K562 (cell line): ENCODE data around the gene SMYD1. TPM values are rescaled to one million over a fixed set of nuclear protein-coding genes. Genes with fewer than 3 reads are reported as not detected.
A peak's percentile ranks its signal among the peaks of the same experiment; 100 is the strongest.

Source experiments
- ATAC-seq: fragments of 200-7000 bp; cut with Tn5 transposase; 3 replicates; pipeline ENCODE4 v1.9.1; 2020; ENCODE audit warnings: moderate library complexity
- BruUV-seq: library from RNA; stranded (reverse); fragments of 400-500 nt; replicated peaks from 2 replicates; lab custom pipeline; 2021; lab: Mats Ljungman, UMichigan
- CTCF ChIA-PET: fragments of 300-600 bp; formaldehyde crosslinking; extraction: SDS; loops from one replicate; lab custom pipeline; 2021; ENCODE audit warnings: low intra/inter-chr PET ratio; lab: Yijun Ruan, JAX
- POLR2A ChIA-PET: fragments of 300-600, 350-650 bp; sonication (Branson Sonifier 250); formaldehyde crosslinking; extraction: SDS; loops from one replicate; lab custom pipeline; 2021; ENCODE audit warnings: antibody characterized with exemption, inconsistent platforms; lab: Yijun Ruan, JAX
- DNase-seq, 4 experiments: peaks; one replicate each; pipeline versions ENCODE4 v3.0.0 to v3.0.0-alpha.2; 2011 to 2018; ENCODE audit warnings: low spot score in 3 of 4, mixed read lengths in 3 of 4; ENCODE audit errors: extremely low read depth in 1 of 4
- FAIRE-seq: peaks from 2 replicates; lab custom pipeline; 2011; peaks lifted over from hg19 to GRCh38; lab: Jason Lieb, UNC
- H2AFZ ChIP-seq: 2 replicates; pipeline ENCODE4 v1.6.0; 2011; ENCODE audit warnings: low read depth, low read length, control low read depth, inconsistent platforms
- H3K27ac ChIP-seq: fragments of 200-600 bp; 3 replicates; pipeline ENCODE4 v1.8.0; 2011; ENCODE audit warnings: low read depth, mild to moderate bottlenecking, control low read depth, inconsistent platforms, low read length, moderate library complexity, mixed read lengths; ENCODE audit errors: extremely low read depth
- H3K27me3 ChIP-seq, 2 experiments: fragments of 300-600 bp in 1 of 2; 2 replicates in 1 of 2; 3 replicates in 1 of 2; pipeline versions ENCODE4 v1.6.0 to v1.8.0; 2011; ENCODE audit warnings: inconsistent platforms in 2 of 2, low read length in 2 of 2, mild to moderate bottlenecking in 1 of 2, mixed read lengths in 1 of 2, moderate library complexity in 1 of 2; ENCODE audit not compliant: control insufficient read depth in 2 of 2, insufficient read depth in 2 of 2
- H3K36me3 ChIP-seq: fragments of 300-600 bp; 3 replicates; pipeline ENCODE4 v1.8.0; 2011; ENCODE audit warnings: mild to moderate bottlenecking, low read length, inconsistent platforms; ENCODE audit not compliant: control insufficient read depth, insufficient read depth
- H3K4me1 ChIP-seq, 2 experiments: fragments of 200-600 bp in 1 of 2; replicated peaks in 1 of 2; 2 replicates in 1 of 2; 3 replicates in 1 of 2; pipeline versions ENCODE4 v1.5.1 to v1.8.0; 2011; ENCODE audit warnings: inconsistent platforms in 2 of 2, low read length in 2 of 2, mild to moderate bottlenecking in 1 of 2, mixed read lengths in 1 of 2, moderate library complexity in 1 of 2; ENCODE audit not compliant: control insufficient read depth in 2 of 2, insufficient read depth in 2 of 2
- H3K4me2 ChIP-seq: 2 replicates; pipeline ENCODE4 v1.6.1; 2011; ENCODE audit warnings: low read length, control low read depth, inconsistent platforms, mixed read lengths; ENCODE audit not compliant: insufficient read depth
- H3K4me3 ChIP-seq: fragments of 200-600 bp; sonication (generic), shearing (Covaris generic); 2 replicates; pipeline ENCODE4 v1.5.1; 2016; ENCODE audit warnings: control low read depth, inconsistent platforms
- H3K79me2 ChIP-seq: fragments of 200-600 bp; 3 replicates; pipeline ENCODE4 v1.8.0; 2011; ENCODE audit warnings: low read length, inconsistent platforms; ENCODE audit not compliant: control insufficient read depth, insufficient read depth
- H3K9ac ChIP-seq, 2 experiments: 2 replicates each; pipeline versions ENCODE4 v1.6.0 to v1.6.1; 2011; ENCODE audit warnings: low read depth in 2 of 2, low read length in 2 of 2, control low read depth in 1 of 2, inconsistent platforms in 1 of 2, mild to moderate bottlenecking in 1 of 2, mixed read lengths in 1 of 2; ENCODE audit not compliant: insufficient read depth in 1 of 2
- H3K9me1 ChIP-seq: one replicate; pipeline ENCODE4 v1.6.0; 2011; ENCODE audit warnings: inconsistent platforms, mild to moderate bottlenecking, low read length, moderate library complexity; ENCODE audit not compliant: control insufficient read depth, insufficient read depth
- H3K9me3 ChIP-seq: replicated peaks from 2 replicates; pipeline ENCODE4 v1.5.1; 2011; ENCODE audit warnings: low read depth, low read length, inconsistent platforms; ENCODE audit not compliant: control insufficient read depth, insufficient read depth
- H4K20me1 ChIP-seq: replicated peaks from 2 replicates; pipeline ENCODE4 v1.6.1; 2011; ENCODE audit warnings: low read length, inconsistent platforms, mixed read lengths; ENCODE audit not compliant: control insufficient read depth, insufficient read depth
- BCL6 ChIP-seq: fragments of 250-450 bp; sonication (Bioruptor Pico); IDR thresholded peaks from 2 replicates; pipeline ENCODE4 v1.4.0; 2020
- CEBPB ChIP-seq: fragments of 450-650 bp; IDR thresholded peaks from 2 replicates; pipeline ENCODE4 v1.6.1; 2016; ENCODE audit warnings: missing genetic modification characterization, missing compliant biosample characterization
- CEBPG ChIP-seq, 3 experiments: fragments of 200-800 bp in 1 of 3; sonication (Bioruptor generic) in 1 of 3; sonication (generic) in 1 of 3; formaldehyde crosslinking in 1 of 3; IDR thresholded peaks in 2 of 3; conservative IDR thresholded peaks in 1 of 3; 2 replicates each; pipeline versions ENCODE4 v1.6.1 to v1.8.0; 2016 to 2022; ENCODE audit warnings: missing compliant biosample characterization in 2 of 3, missing genetic modification characterization in 2 of 3, mild to moderate bottlenecking in 1 of 3, missing genetic modification reagents in 1 of 3
- IFI16 ChIP-seq: fragments of 250-450 bp; sonication (Bioruptor Pico); IDR thresholded peaks from 2 replicates; pipeline ENCODE4 v2.1.2; 2022; ENCODE audit warnings: mild to moderate bottlenecking, inconsistent platforms
- KLF10 ChIP-seq: fragments of 250-450 bp; sonication (Bioruptor Pico); IDR thresholded peaks from 2 replicates; pipeline ENCODE4 v1.6.1; 2021; ENCODE audit warnings: matching md5 sums
- MCM3 ChIP-seq: fragments of 450-650 bp; IDR thresholded peaks from 2 replicates; pipeline ENCODE4 v1.6.1; 2016
- MEIS2 ChIP-seq: fragments of 450-650 bp; IDR thresholded peaks from 2 replicates; pipeline ENCODE4 v1.6.1; 2014; ENCODE audit warnings: mild to moderate bottlenecking; ENCODE audit not compliant: partially characterized antibody
- RFX1 ChIP-seq: fragments of 450-650 bp; IDR thresholded peaks from 2 replicates; pipeline ENCODE4 v1.6.1; 2016; ENCODE audit warnings: mild to moderate bottlenecking, moderate library complexity
- RFX7 ChIP-seq: fragments of 250-450 bp; sonication (Bioruptor Pico); IDR thresholded peaks from 2 replicates; pipeline ENCODE4 v1.5.1; 2021; ENCODE audit warnings: mild to moderate bottlenecking
- TGIF2 ChIP-seq: sonication (generic); formaldehyde crosslinking; IDR thresholded peaks from 2 replicates; pipeline ENCODE4 v1.8.1; 2022; ENCODE audit warnings: mild to moderate bottlenecking, missing genetic modification reagents, moderate library complexity
- THRAP3 ChIP-seq: fragments of 450-650 bp; IDR thresholded peaks from 2 replicates; pipeline ENCODE4 v1.6.1; 2016; ENCODE audit warnings: mild to moderate bottlenecking, inconsistent platforms, borderline replicate concordance
- ZBTB1 ChIP-seq: sonication (generic); formaldehyde crosslinking; IDR thresholded peaks from 2 replicates; pipeline ENCODE4 v1.8.1; 2023; ENCODE audit warnings: missing genetic modification reagents, low read depth, mild to moderate bottlenecking, borderline replicate concordance
- WGBS: fragments of 100-300 bp; shearing (Covaris generic); methylation state at CpG from one replicate; pipeline ENCODE4 v1.1.6; 2016; ENCODE audit warnings: low coverage, mixed read lengths; ENCODE audit not compliant: insufficient coverage; ENCODE audit errors: missing lambda C conversion rate; 5-methylcytosine and 5-hydroxymethylcytosine counted together
- in situ Hi-C: fragments of 300-500 bp; cut with MboI; formaldehyde crosslinking; loops from 4 replicates; pipeline ENCODE4 v1.15.0; 2018; ENCODE audit warnings: inconsistent platforms, mixed read lengths
- intact Hi-C: fragments of 100-400 bp; cut with micrococcal nuclease; formaldehyde crosslinking; loops from 2 replicates; pipeline ENCODE4 v1.14.2; 2022
- polyA plus RNA-seq, 8 experiments: library from polyadenylated mRNA; depleted of rRNA in 4 of 8; stranded (reverse) in 5 of 8; unstranded in 3 of 8; fragments of >200 nt; fragmentation: Nextera tagmentation in 2 of 8; fragmentation: Illumina TruSeq in 1 of 8; extraction: Ambion mirVana in 2 of 8; extraction: Trizol in 1 of 8; gene quantifications; 2 replicates each; pipeline versions ENCODE4 v1.2.1 to v1.2.3, GENCODE V29; 2011 to 2014; ENCODE audit warnings: inconsistent platforms in 1 of 8, missing spikeins in 1 of 8
- total RNA-seq, 7 experiments: library from RNA; depleted of rRNA in 6 of 7; stranded (reverse); fragments of >200 nt in 6 of 7; fragmentation: Illumina TruSeq in 2 of 7; extraction: Trizol in 2 of 7; gene quantifications; 2 replicates each; pipeline versions ENCODE4 v1.2.1 to v1.2.3, GENCODE V29; 2011 to 2021; ENCODE audit warnings: low replicate concordance in 1 of 7
- TF ChIP-seq, protein P1 (sequence below): sonication (generic); formaldehyde crosslinking; IDR thresholded peaks from 2 replicates; pipeline ENCODE4 v1.8.1; 2023; ENCODE audit warnings: mild to moderate bottlenecking, missing genetic modification reagents
- TF ChIP-seq, protein P2 (sequence below): fragments of 450-650 bp; IDR thresholded peaks from 2 replicates; pipeline ENCODE4 v1.6.1; 2016; ENCODE audit warnings: antibody characterized with exemption

SMYD1 gene
- total and polyA plus RNA-seq, 9 of the 15 experiments (the other 6 are each of a cell fraction or from before 2014, with no cell fraction given): not detected

DNA sequence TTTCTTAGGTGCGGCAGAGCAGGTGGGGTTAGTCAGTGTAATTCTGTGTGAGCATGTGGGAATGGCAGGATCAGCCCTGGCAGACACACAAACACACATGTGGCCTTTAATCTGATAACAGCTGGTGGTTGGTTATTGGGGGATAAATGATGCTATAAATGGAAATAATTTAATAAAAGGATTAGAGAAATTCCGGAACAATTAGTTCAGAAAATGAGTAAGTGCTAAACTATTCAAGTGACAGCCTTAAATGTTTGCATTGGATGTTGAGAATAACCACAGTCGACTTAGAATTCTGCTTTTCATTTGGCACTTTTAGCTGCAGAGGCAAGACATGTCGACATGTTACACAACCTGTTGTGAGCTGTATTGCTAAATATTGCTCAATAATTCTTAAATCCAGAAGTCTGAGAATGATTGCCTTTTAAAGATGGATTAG lies 7.2 kb downstream of the SMYD1 start:
- CTCF ChIA-PET: interaction anchor here (0.7 kb wide), 1 partner anchor 806 kb away, joined by 8 read pairs; no protein-coding TSS in a partner anchor
- intact Hi-C loops (no loop called here), in situ Hi-C loops (no loop called here)
- Histone ChIP-seq H3K27ac (no peak overlapping the region), H3K36me3 (no peaks in the 10 kb centered on the region), H3K9ac (no peak overlapping the region), H3K4me3 (no peak overlapping the region), H3K27me3 (0 out of 5 replicates have a peak, but pooled peaks cover 0 to 4% of the 10 kb centered on the region in 2 experiments), H3K4me2 (no peak overlapping the region), H3K4me1 (peaks cover 0 to 3% of the 10 kb centered on the region in 2 experiments; a peak in 2 of 5 replicates), H3K9me3 (no peaks in the 10 kb centered on the region), H3K79me2 (no peaks in the 10 kb centered on the region), H4K20me1 (no peaks in the 10 kb centered on the region), H3K9me1 (no peaks in the 10 kb centered on the region), H2AFZ (no peak overlapping the region)
- no TSS peak for BruUV-seq
- DNase-seq (no peak), FAIRE-seq (no peak), ATAC-seq (no peak)
- TF ChIP-seq KLF10 (CRISPR knock-in tag) (no peak), THRAP3 (no peak), CEBPG (CRISPR knock-in tag; IDR thresholded peaks at IDR 0.05) (no peak), CEBPG (tag; conservative IDR thresholded peaks at IDR 0.05 in 1 of 2, IDR thresholded peaks at IDR 0.05 in 1 of 2) (peak; percentile 59 to 79; a peak in 3 of 4 replicates), CEBPB (peak; percentile 80)
- 20% methylated on average over 4 of the region's 4 CpGs for WGBS
- POLR2A ChIA-PET: interaction anchor here (0.8 to 1.3 kb wide), 2 partner anchors 13 to 15 kb away, joined by 3 to 4 read pairs; no protein-coding TSS in a partner anchor

DNA sequence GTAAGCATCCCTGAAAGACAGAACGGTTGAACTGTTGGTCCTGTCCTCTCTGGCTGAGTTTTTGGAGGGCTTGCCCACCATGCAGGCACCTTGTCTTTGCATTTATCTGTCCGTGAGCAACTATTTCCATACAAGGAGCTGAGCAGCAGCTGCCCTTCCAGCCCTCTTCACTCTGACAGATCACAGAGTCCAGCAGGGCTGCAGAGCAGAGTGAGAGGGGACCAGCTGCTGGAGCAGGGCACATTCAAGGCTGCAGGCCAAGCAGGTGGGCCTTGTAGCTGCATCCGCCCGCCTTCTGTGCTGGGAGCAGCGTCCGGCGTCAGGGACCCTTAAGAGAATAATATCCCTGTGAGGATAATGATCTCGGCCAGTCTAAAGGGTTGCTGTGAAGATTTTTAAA lies 9.5 kb downstream of the SMYD1 start:
- BruUV-seq: no TSS peak
- in situ Hi-C loops: no loop called here
- Histone ChIP-seq H3K4me3 (no peak overlapping the region), H3K9me1 (no peaks in the 10 kb centered on the region), H3K36me3 (no peaks in the 10 kb centered on the region), H3K9me3 (no peaks in the 10 kb centered on the region), H2AFZ (peak overlapping the region; percentile 14; the same call in 1 of the 2 replicates), H3K4me1 (peaks cover 0 to 3% of the 10 kb centered on the region in 2 experiments; a peak in 2 of 5 replicates), H3K4me2 (no peak overlapping the region), H3K27ac (no peak overlapping the region), H3K27me3 (peaks cover 0 to 6% of the 10 kb centered on the region in 2 experiments; a peak in 1 of 5 replicates), H3K79me2 (no peaks in the 10 kb centered on the region), H3K9ac (peak overlapping the region in 1 of 2 experiments; percentile 26; a peak in 1 of 4 replicates), H4K20me1 (no peaks in the 10 kb centered on the region)
- ATAC-seq (no peak), FAIRE-seq (no peak), DNase-seq (no peak)
- ChIA-PET POLR2A (no interaction called here), CTCF (no interaction called here)
- intact Hi-C loops: no loop called here
- WGBS: 33% methylated on average over 8 of the region's 8 CpGs
- TF ChIP-seq MEIS2 (no peak), BCL6 (no peak), CEBPG (CRISPR knock-in tag; IDR thresholded peaks at IDR 0.05) (no peak), CEBPG (tag; conservative IDR thresholded peaks at IDR 0.05 in 1 of 2, IDR thresholded peaks at IDR 0.05 in 1 of 2) (no peak), RFX1 (no peak), MCM3 (no peak), TGIF2 (CRISPR knock-in tag) (no peak), IFI16 (CRISPR knock-in tag) (no peak), RFX7 (no peak), ZBTB1 (no peak)
- TF ChIP-seq, protein P1, sequence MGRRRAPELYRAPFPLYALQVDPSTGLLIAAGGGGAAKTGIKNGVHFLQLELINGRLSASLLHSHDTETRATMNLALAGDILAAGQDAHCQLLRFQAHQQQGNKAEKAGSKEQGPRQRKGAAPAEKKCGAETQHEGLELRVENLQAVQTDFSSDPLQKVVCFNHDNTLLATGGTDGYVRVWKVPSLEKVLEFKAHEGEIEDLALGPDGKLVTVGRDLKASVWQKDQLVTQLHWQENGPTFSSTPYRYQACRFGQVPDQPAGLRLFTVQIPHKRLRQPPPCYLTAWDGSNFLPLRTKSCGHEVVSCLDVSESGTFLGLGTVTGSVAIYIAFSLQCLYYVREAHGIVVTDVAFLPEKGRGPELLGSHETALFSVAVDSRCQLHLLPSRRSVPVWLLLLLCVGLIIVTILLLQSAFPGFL (CRISPR knock-in tag): no peak
- TF ChIP-seq, protein P2, sequence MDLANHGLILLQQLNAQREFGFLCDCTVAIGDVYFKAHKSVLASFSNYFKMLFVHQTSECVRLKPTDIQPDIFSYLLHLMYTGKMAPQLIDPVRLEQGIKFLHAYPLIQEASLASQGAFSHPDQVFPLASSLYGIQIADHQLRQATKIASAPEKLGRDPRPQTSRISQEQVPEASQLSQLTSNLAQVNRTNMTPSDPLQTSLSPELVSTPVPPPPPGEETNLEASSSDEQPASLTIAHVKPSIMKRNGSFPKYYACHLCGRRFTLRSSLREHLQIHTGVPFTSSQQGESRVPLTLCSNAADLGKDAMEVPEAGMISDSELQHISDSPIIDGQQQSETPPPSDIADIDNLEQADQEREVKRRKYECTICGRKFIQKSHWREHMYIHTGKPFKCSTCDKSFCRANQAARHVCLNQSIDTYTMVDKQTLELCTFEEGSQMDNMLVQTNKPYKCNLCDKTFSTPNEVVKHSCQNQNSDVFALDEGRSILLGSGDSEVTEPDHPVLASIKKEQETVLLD: no peak
